GM18508 (cell line): Measurements from ENCODE around the gene GP1BB.

Source experiments
- ATAC-seq: cut with Tn5 transposase; IDR thresholded peaks from one replicate; pipeline ENCODE4 v1.9.1; 2021; ENCODE audit warnings: moderate number of reproducible peaks; ENCODE audit not compliant: insufficient read depth, unreplicated experiment

The GP1BB gene

DNA sequence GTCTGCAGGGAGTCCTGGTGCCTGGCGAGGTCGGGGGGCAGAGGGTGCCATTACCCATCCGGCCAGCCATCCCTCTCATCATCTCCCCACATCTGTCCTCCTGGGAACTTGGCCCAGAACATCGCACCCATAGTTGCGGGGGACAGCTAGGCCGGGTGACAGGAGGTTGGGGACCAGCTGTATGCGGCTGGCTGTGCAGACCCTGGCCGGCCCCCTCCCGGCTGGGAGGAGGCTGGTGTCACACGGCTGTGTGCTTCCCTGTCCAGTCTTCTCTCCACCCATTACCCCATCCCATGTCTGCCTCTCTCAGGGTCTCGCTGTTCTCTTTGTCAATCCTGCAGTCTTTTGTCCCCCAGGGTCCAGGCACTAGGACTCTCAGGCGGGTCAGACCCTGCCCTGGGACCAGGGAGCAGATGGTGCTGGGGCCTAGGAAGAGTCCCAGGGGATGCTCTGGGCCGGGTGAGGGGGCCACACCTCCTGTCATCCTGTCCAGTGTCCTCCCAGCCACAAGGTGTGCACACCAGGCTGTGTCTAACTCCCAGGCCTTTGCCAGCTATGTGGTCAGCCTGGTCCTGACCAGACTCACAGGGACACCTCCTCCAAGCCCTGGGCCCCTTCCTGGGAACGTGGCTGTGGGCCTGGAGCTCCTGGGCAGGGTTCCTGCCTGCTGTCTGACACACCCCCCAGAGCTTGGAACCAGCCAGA is 30.8 kb downstream of the GP1BB start:
- no peak for ATAC-seq

DNA sequence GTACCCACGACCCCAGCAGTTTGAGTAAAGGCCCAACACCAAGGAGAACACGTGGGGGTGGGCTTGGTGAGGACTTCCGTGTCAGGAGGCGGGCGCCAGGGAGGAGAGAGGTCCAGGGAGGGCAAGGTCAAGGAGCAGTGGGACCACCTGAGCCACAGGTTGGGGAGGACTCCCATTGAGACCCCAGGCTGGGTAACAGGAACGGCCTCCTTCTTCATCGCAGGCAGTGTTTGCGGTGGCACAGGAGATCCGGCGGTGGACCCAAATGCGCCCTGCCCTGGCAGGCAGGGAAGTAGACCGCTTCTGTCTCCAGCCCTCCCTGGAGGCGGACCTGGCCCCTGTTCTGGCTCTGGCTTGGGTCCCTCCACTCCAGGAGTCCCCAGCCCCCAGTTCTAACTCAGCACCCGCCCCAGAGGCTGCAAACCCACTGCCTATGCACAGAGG is 31.4 kb downstream of the GP1BB start:
- no peak for ATAC-seq

DNA sequence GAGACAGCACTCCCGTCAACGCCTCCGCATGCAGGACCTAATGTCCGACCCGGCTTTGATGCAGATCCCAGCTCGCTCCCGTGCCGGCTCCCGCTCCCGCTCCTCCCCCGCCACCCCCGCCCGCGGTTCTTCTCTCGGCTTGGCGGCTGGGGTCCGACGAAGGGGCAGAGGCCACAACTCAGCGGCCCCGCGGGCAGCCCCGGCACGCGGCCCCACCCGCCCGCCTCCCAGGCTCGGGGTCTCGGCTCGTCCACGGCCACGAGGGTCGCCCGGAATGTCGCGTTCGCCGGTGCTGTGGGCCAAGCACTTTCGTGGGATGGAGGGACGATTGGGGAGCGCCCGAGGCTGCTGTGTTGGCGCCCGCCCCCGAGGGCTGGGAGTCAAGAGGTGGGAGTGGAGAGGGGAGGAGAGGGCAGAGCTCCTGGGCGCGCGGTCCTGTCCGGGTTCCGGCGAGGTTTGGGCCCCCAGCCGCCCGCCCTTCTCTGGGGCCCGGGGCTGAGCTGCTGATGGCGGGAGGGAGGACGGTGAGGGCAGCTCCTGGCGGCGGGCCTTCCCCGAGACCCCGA is 31.9 kb downstream of the GP1BB start:
- ATAC-seq: no peak

DNA sequence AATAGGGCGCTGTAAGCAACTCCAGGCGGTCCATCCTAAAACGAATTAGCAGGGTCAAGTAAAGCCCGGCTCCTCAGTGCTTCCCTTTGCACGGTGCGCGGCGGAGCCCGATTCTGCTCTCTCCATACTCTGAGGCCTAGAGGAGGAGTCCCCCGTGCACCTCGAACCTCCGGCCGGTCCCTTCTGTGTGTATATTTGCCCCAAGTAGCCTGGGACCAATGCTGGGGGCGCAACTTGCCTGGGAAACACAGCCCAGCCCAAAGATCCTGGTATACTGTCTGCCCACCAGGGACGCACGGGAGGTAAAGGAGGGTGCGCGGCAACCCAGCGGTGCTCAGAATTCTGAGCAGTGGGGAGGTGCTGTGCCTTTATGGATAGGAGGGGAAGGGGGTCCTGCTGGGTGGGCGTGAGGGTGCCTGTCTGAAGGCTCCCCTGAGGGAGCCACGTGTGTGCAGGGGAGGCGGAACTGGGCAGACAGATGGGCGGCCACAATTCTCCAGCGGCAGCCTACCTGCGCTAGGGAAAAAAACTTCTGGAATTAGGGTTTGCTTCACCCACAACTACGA is 32.5 kb downstream of the GP1BB start:
- ATAC-seq: no peak

DNA sequence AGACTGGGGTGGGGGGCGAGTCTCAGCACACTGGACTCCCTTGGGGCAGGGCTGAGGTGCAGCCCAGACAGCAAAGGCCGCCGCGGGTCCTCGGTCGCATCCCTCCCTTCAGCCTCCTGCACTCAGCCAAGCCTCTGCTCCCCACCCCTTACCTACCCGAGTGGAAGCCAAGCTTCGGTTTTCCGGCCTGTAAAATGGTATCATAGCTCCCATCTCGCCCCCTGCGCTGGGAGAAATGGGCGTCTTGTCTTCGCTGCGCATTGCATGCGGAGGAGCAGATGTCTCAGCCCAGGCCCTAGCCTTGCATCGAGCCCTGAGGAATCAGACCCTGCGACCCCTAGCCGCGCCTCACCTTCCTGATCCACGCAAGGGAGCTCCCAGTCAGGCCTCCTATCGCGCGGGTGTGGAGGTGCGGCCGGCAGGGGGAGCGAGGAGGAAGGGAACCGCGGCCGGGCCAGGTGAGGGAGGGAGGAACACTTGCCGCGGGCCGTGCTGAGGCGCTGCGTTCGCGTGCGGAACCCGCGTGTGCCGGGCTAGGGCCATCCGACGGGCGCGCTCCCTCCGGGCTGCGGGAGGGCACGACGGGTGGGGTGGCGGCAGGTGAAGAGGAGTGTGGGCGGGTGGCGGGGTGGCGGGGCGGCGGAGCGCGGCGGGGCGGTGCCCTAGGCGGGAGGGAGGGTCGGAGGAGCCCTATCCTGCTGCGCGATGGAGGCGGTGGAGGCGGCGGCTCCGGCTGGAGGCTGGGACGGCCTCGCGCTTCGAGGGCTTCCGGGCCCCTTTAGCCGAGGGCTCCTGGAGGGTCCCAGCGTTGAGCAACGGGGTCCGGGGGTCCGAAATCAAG is 33.2 kb downstream of the GP1BB start:
- ATAC-seq: no peak

DNA sequence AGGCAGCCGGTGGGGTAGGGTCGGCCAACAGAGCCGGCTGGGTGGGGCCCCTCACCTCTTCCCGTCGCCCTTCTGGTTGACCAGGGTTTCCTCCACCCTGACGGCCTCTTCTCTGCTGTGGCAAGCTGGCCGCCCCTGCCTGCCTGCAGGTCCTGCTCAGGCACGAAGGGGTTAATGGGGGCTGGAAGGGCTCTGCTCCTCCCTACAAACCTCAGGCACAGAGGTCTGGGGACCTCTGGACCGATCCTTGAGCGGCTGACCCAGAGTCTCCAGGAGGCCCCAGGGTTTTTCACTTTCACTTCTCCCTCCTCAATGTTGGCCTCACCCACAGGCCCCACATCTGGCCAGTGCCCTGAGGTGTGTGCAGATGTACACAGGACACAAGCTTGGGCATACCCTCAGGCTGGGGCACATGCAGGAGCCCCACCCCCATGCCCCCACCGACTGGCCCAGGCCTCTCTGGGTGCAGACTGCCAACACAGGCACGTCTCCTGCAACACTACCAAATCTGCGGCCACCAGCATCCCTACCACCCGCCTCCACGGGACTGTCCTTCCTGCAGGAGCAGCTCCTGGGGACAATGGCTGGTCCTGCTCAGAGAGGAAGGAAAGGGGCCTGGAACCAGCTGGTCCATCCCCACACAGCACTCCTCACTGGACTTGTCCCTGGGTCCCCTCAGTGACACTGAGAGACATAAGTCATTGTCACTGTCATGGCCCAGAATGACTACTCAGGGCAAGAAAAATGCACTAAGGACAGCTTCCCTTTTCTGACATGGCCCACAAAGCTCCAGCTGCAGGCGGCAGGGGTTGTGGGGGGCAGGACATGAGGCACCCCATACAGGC is 34.0 kb downstream of the GP1BB start:
- no peak for ATAC-seq

DNA sequence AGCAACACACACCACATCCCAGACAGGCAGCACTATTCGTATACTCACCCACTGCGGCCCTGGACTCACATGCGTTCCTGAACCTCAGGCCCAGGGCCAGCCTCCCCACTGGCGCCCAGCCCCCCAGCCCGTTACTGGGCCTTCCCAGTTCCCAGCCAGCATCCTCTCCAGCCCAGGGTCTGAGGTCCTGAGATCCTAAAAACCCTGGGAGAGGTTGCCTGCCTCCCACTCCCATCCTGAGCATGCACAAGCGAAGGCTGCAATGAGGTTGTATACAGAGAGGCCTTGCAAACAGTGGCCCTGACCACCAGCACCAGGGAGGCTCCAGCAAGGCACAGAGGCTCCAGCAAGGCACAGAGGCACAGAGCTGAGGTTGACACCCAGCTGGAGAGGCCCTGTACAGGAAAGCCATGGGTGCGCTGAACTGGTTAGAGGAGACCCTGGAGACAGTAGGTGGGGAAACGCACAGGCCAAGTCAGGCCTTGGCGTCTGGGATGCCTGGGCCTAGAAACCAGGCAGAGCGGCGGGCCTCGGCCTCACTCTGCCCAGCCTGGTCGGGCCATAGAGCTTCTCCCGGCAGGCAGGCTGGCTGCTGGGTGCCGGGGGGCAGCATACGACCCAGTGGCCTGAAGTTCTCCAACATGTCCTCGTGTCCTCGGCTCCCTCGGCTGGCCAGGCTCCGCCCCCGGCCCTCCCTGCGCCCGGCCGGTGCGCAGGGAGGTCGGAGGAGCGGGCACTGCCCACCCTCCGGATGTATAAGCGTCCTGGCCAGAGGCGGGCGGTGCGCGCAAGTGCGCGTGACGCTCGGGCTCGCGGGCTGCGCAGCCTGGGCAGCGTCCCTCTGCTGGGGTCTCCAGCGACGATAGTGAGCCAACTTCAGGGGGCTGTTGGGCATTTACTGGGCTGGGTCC is 34.9 kb downstream of the GP1BB start:
- no peak for ATAC-seq

DNA sequence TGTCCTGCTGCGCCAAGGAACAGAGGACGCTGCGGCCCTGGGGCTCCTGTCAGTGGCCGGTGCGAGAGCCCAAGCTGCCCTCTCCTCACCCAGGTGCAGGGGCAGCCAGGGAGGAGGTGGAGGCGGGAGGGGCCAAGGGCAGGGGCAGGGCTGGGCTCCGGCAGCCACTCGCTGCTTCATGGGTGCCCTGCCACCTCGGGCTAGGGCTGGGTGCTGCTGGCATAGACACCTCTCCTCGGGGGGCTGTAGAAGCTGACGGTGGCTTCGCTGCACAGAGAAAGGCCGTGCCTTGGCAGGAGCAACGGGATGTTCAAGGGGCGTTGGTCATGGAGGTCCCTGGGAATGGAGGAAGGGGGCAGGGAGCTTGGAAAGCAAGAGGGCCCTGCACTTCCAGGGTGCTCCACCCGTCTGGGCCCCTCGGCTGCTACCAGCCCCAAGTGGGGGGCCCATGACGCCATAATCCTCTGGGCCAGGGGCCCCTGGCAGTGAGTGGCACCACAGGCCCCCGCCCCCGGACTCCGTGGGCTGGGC is 35.6 kb downstream of the GP1BB start:
- ATAC-seq: no peak

DNA sequence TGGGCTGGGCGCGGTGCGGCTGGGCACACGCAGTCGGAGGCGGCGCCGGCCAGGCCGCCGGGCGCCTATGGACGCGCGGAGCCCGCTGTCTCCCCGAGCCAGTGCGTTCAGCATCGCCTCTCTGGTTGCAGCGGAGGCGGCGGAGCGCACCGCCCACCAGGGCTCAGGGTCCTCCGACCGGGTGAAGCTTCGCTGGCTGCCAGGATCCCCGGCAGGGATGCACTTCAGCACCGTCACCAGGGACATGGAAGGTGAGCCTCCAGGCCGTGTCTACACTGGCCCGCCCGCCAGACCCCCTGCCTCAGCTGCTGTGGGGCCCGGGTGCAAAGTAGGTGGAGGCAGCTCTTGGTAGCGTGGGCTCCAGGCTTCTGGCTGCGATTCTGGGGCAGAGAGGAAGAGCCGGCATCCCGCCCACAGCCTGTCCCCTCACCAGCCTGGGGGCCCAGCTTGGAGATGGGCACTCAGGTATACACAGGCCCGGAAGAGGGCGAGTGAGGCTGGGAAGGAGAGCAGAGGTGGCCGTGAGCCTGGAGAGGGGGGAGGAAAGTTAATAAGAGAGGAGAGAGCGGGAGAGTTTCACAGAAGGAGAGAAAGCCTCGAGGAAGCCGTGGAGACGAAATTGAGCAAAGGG is 36.2 kb downstream of the GP1BB start:
- ATAC-seq: no peak

DNA sequence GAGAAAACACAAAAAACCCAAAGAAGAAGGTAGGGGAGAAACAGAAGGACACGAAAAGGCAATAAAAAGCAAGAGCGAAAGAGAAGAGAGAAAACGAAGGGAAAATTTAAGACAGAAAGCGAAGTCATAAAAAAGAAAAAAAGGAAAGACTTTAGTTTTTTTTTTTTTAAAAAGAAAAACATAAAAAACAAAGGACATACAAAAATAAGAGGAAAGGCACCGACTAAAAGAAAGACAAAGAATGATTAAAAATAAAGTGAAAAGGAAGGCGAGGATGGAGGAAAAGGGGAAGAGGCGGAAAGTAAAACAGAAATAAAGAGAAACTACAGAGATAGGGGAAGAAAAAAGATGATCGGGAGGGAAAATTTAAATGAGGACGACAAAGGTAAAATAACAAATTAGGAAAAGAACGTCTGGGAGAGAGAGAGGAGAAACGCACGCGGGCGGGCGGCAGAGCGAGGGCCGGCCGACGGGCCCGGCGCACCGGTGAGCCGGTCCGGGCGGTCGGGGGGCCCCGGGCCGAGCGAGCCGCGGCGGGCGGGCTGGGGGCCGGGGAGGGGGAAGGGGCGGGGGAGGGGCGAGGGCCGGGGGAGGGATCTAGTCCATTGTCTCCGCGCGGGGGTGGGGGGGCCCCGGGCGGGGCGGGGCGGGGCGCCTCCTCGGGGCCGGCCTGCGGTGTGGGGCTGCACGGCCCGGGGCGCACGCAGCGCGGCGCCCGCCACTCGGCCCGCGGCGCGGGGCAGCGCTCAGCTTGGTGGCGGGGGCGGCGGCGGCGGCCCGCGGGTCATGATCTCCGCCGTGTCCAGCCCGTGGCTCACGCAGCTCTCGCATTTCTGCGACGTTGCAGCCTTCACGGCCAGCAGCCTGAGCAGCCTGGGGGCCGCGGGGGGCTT is 37.0 kb downstream of the GP1BB start, which contains the start of gene TBX1:
Gene TBX1 (plus strand): TSS at position 721 of the 893 bp plus-strand sequence. CDS start 66 bp downstream, at position 787.
- no peak for ATAC-seq

DNA sequence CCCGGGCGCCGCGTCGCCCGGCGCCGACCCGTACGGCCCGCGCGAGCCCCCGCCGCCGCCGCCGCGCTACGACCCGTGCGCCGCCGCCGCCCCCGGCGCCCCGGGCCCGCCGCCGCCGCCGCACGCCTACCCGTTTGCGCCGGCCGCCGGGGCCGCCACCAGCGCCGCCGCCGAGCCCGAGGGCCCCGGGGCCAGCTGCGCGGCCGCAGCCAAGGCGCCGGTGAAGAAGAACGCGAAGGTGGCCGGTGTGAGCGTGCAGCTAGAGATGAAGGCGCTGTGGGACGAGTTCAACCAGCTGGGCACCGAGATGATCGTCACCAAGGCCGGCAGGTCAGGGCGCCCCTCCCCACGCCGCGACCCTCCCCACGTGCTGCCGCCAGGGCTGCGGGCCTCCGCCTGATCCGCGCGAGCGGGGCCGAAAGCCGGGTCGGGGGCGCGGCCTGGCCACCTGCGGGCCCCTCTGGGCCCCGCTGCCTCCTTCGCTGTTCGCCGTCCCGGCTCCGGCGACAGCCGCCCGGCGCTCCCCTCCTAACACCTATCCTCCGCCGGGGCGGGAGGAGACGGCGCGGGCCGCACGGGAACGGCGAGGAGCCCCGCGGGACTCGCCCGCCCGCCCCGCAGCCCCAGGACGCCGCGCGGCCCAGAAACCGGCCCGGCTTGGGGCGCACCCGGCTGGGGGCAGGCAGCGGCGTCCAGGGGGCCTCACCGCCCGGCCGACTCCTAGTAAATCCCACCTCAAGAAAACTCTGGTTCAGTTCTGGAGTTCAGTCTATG is 37.8 kb downstream of the GP1BB start:
- ATAC-seq: no peak

DNA sequence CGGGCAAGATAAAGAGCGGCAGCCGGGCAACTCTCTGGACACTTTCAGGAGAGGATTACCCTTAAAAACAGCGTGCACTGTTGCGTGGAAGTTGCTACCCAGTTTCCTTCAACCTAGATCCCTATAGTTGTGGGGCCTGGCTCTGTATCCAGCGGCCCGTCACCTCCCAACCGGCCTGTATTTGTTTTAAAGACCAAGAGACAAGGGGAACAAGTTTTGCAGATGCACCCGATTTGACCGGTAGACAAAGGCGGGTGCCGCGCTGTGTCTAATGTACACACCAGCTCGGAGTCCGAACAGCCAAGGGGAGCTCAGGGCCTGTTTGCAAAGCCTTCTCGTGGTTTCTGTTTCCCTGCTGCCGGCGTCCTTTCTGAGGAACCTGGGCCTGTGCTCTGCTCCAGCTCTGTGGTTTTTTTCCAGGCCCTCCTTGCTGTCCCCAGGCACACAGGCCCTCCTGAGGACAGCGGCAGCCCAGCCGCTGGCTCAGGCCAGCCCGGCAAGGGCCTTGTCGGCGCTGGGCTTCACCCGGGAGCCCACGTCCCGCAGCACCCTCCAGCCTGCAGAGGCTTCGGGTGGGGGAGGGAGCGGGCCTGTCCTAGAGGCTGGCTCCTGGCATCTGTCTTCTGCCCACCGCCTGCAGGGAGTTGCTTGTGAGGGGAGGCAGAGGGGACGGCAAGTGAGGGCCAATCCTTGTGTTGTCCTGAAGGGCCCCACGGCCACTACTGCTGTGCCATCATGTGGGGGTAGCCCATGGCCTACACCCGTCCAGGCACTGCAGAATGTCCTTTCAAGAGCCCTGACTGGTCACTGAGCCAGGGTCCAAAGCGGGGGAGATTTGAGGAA is 38.6 kb downstream of the GP1BB start:
- ATAC-seq: no peak

DNA sequence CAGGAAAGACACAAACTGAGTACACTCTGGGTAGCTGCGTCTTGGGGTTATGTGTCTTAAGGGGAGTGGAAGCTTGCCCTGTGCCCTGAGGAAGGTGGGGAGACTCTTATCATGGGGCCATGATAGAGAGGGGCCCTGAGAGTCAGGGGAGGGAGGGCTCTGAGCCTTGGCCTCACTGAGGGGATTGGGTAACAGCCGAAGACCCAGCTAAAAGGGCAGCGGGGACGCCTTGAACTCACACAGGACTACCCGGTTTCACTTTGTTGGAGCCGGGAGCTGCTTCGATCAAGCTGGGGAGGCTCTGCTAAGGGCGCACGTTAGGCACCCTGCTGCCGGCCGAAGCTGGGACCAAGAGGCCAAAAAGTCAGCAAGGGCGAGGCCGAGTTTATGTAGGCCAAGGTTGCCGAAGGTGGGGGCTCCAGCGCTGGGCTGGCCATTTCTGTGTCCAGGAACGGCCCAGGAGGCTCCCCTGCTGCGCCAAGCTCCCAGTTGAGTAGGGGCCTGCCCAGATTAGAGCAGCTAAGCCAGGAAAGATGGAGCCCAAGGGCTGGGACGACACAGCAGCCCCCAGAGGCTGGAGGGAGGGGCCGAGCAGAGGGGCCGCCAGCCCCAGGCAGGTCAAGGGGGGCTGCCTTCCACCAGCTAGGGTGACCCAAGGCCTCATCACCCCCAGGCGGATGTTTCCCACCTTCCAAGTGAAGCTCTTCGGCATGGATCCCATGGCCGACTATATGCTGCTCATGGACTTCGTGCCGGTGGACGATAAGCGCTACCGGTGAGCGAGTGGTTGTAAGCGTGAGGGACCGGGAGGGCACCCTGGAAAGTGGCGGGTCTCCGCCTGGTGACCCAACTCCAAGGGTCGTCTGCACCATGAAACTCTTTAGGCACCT is 39.5 kb downstream of the GP1BB start:
- no peak for ATAC-seq

DNA sequence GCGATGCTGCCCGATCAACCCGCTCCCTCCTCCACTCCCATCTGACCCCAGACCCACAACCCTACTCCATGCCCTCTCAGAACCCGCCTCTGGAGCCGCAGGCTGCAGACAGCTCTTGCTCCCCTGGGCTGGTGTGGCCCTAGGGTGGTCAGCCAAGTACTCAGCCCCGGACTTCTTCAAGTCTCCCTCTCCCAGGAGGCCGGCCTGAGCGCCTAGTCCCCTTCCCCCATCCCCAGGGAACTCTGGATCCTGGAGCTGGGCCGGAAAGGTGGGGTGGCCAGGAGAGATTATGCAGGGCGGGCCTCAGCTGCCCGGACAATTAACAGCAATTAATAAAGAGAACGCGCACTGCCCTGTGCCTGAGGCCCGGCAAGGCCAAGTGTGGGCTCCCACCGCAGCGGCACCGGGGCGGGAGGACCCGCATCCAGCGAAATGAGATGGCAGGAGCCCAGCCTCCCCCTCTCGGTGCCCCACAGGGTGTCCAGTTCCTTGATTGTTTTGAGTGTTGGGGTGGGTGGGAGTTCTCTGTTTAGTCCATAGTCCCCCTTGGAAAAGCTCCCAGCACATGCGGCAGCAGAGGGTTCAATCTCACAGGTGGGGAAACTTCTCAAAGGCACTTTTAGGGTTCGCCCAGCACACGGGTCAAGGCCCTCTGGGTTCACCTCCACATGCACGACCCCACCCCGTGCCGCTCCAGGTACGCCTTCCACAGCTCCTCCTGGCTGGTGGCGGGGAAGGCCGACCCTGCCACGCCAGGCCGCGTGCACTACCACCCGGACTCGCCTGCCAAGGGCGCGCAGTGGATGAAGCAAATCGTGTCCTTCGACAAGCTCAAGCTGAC is 40.3 kb downstream of the GP1BB start:
- no peak for ATAC-seq
